GM19351 (cell line): ENCODE measurements around the gene POLR3K.
"Not testable (repeated sequence)": the region's sequence is repeated elsewhere in the genome, so short reads cannot be mapped to it uniquely, and the experiment has no call there.

ENCODE experiments used
- ATAC-seq: cut with Tn5 transposase; IDR thresholded peaks from one replicate; pipeline ENCODE4 v1.9.1; 2021; ENCODE audit warnings: mild to moderate bottlenecking, moderate library complexity; ENCODE audit not compliant: unreplicated experiment

Gene POLR3K

GRCh38 chr16:24151-24550 lies 29.3 kb downstream of the POLR3K start:
- ATAC-seq: not testable (repeated sequence)

- ATAC-seq: not testable (repeated sequence)
Measured at GRCh38 chr16:20886-21285, 32.5 kb downstream of the POLR3K start.

- not testable (repeated sequence) for ATAC-seq
Measured at GRCh38 chr16:17062-17765, 36.2 kb downstream of the POLR3K start.

GRCh38 chr16:10772-11171 lies 42.6 kb downstream of the POLR3K start:
- ATAC-seq: not testable (repeated sequence)

- ATAC-seq: no peak
Measured at GRCh38 chr16:9903-10665, 43.3 kb downstream of the POLR3K start.
